Nephron progenitor cell (in vitro differentiated cells): Measurements from ENCODE around the gene RNF121.
A peak's percentile ranks its signal among the peaks of the same experiment; 100 is the strongest.

Experiments used
- DNase-seq: peaks from one replicate; pipeline ENCODE4 v3.0.0; 2021
- H3K27ac Mint-ChIP-seq: 2 replicates; pipeline ENCODE4 v1.8.0; 2021; ENCODE audit warnings: mild to moderate bottlenecking, moderate library complexity, mixed read lengths
- H3K27me3 Mint-ChIP-seq: 2 replicates; pipeline ENCODE4 v1.8.0; 2021; ENCODE audit warnings: mild to moderate bottlenecking, low read depth, mixed read lengths; ENCODE audit not compliant: poor library complexity
- H3K36me3 Mint-ChIP-seq: 2 replicates; pipeline ENCODE4 v1.8.0; 2021; ENCODE audit warnings: low read depth, mixed read lengths
- H3K4me1 Mint-ChIP-seq: 2 replicates; pipeline ENCODE4 v1.8.0; 2021; ENCODE audit warnings: mixed read lengths
- H3K4me3 Mint-ChIP-seq: 2 replicates; pipeline ENCODE4 v1.8.0; 2021; ENCODE audit warnings: mild to moderate bottlenecking, moderate library complexity, mixed read lengths
- H3K9me3 Mint-ChIP-seq: 2 replicates; pipeline ENCODE4 v1.8.0; 2021; ENCODE audit warnings: mild to moderate bottlenecking, moderate library complexity, mixed read lengths
- CTCF ChIP-seq: fragments of 200-600 bp; sonication (generic); IDR thresholded peaks from 2 replicates; pipeline ENCODE4 v1.5.0; 2021; ENCODE audit warnings: antibody characterized with exemption

Gene RNF121

DNA sequence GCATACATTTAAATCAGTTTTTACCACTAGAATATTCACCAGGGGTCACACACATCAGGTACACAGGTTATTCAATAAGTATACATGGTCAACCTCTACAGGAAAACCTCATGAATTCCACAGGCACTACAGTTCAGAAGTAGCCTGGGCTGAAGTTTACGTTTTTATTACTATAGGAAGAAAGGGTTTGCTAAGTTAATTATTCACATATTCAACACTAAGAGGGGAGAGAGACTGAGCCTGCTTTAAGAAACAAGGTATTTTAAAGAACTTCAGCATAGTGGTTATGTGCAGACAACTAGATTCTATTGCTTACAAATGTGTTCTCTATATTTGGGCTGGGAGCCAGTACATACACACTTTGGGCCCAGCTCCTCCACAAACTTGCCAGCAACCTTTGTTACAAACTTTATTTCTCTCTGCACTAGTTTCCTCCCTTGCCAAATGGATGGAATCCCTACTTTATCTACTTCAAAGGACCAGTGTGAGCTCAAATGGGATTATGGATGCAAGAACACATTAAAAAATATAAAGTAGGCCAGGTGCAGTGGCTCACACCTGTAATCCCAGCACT is 101.7 kb downstream of the RNF121 start:
- no peaks in the 10 kb centered on the region for H3K27me3 Mint-ChIP-seq

DNA sequence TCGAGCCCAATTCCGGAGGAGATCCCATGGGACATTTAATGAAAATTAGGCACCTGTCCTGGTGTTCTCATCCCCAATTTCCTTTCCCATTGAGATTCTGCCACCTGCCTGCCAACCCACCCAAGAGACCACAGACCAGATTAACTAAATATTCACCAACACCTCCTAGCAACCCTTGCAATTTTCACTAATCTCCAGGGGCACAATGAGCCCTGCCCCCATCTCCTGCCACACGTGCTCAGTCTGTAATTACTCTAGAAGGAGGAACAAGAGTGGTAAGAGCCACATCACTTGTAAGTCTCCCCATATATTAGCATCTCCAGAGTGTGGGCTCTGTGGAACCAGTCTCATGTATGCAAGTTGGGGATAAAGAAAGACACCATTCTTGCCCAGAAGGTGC is 107.8 kb downstream of the RNF121 start:
- peaks cover 31% of the 10 kb centered on the region for H3K36me3 Mint-ChIP-seq

More for the DNA sequence above, 101.7 kb downstream of the RNF121 start:
- no peak overlapping the region for H3K27ac Mint-ChIP-seq
- no peak for TF ChIP-seq CTCF
- no peaks in the 10 kb centered on the region for H3K4me1 Mint-ChIP-seq
- H3K9me3 Mint-ChIP-seq, result no peaks in the 10 kb centered on the region
- DNase-seq, result no peak
- peaks cover 42% of the 10 kb centered on the region for H3K36me3 Mint-ChIP-seq
- no peak overlapping the region for H3K4me3 Mint-ChIP-seq

GRCh38 chr11:72037554-72038311 is 108.9 kb downstream of the RNF121 start:
- peaks cover 31% of the 10 kb centered on the region for H3K36me3 Mint-ChIP-seq
- H3K4me3 Mint-ChIP-seq, result no peak overlapping the region
- no peaks in the 10 kb centered on the region for H3K27me3 Mint-ChIP-seq
- no peak for DNase-seq
- TF ChIP-seq CTCF, result no peak
- H3K9me3 Mint-ChIP-seq, result no peaks in the 10 kb centered on the region
- H3K27ac Mint-ChIP-seq, result no peak overlapping the region
- peaks cover 8% of the 10 kb centered on the region for H3K4me1 Mint-ChIP-seq

More for the DNA sequence above, 107.8 kb downstream of the RNF121 start:
- H3K4me3 Mint-ChIP-seq, result no peak overlapping the region
- H3K9me3 Mint-ChIP-seq, result no peaks in the 10 kb centered on the region
- no peak overlapping the region for H3K27ac Mint-ChIP-seq
- peaks cover 8% of the 10 kb centered on the region for H3K4me1 Mint-ChIP-seq
- no peak for DNase-seq
- no peaks in the 10 kb centered on the region for H3K27me3 Mint-ChIP-seq
- TF ChIP-seq CTCF, result no peak

DNA sequence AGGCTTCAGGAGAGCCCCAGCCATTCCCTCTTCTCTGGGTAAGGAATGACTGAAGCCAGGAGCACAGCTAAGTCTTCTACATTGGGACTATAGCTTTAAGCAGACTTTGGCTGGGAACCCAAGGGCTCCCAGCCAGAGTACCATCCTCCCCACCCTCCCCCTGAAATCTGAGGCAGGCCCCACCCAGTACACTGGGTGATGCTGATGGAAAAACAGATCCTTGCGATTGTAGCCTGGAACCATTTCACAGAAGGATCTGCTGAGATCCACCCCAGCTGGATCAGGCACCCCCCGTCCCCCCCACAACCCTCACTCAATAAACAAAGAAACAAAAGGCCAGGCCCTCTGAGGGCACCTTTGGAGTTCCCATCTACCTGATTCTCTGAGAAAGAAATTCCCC is 109.6 kb downstream of the RNF121 start:
- no peaks in the 10 kb centered on the region for H3K9me3 Mint-ChIP-seq

GRCh38 chr11:72039031-72039855 is 110.4 kb downstream of the RNF121 start:
- no peaks in the 10 kb centered on the region for H3K9me3 Mint-ChIP-seq
- no peak for TF ChIP-seq CTCF
- peak; percentile 14 for DNase-seq

More for the DNA sequence above, 109.6 kb downstream of the RNF121 start:
- no peak for DNase-seq
- Mint-ChIP-seq H3K27me3 (no peaks in the 10 kb centered on the region), H3K4me3 (no peak overlapping the region), H3K4me1 (peaks cover 8% of the 10 kb centered on the region), H3K27ac (no peak overlapping the region), H3K36me3 (peaks cover 26% of the 10 kb centered on the region)
- no peak for TF ChIP-seq CTCF

More at GRCh38 chr11:72039031-72039855, 110.4 kb downstream of the RNF121 start:
- Mint-ChIP-seq H3K4me3 (no peak overlapping the region), H3K36me3 (peaks cover 21% of the 10 kb centered on the region), H3K27ac (no peak overlapping the region), H3K4me1 (peaks cover 15% of the 10 kb centered on the region), H3K27me3 (no peaks in the 10 kb centered on the region)
